CD4-positive, alpha-beta T cell (primary cell): ENCODE measurements around the gene PLA2G2A. TPM values are rescaled to one million over a fixed set of nuclear protein-coding genes. Genes with fewer than 3 reads are reported as not detected.

Experiments
- ATAC-seq: fragments of 200-7000 bp; cut with Tn5 transposase; one replicate; pipeline ENCODE4 v1.10.0; 2022; ENCODE audit warnings: mild to moderate bottlenecking; ENCODE audit not compliant: poor library complexity
- CTCF ChIA-PET: fragments of 350-600 bp; sonication (Branson Sonifier 250); formaldehyde crosslinking; loops from one replicate; lab custom pipeline; 2021; ENCODE audit warnings: antibody characterized with exemption, inconsistent platforms; lab: Charles Lee
- POLR2A ChIA-PET: fragments of 350-600 bp; sonication (Branson Sonifier 250); formaldehyde crosslinking; loops from one replicate; lab custom pipeline; 2021; ENCODE audit warnings: antibody characterized with exemption, inconsistent platforms; lab: Charles Lee
- DNase-seq, 14 experiments: peaks; one replicate each; pipeline ENCODE4 v3.0.0-alpha.2; 2013 to 2020; ENCODE audit warnings: mixed read lengths in 2 of 14
- H3K27ac ChIP-seq, 2 donors: one replicate each; pipeline versions ENCODE4 v1.5.1 to v1.7.0; 2013; ENCODE audit warnings: low read length in 2 of 2, low read depth in 1 of 2, mild to moderate bottlenecking in 1 of 2
- H3K27me3 ChIP-seq, 2 experiments: 1 replicate in 1 of 2; 2 replicates in 1 of 2; pipeline versions ENCODE4 v1.6.1 to v1.7.0; 2013; ENCODE audit warnings: low read length in 2 of 2, control low read depth in 1 of 2, mild to moderate bottlenecking in 1 of 2, moderate library complexity in 1 of 2; ENCODE audit not compliant: insufficient read depth in 2 of 2, control insufficient read depth in 1 of 2
- H3K36me3 ChIP-seq: one replicate; pipeline ENCODE4 v1.6.1; 2013; ENCODE audit warnings: low read length, control low read depth; ENCODE audit not compliant: insufficient read depth
- H3K4me1 ChIP-seq: one replicate; pipeline ENCODE4 v1.6.1; 2013; ENCODE audit warnings: low read length, control low read depth; ENCODE audit not compliant: insufficient read depth
- H3K4me3 ChIP-seq: one replicate; pipeline ENCODE4 v1.5.1; 2013; ENCODE audit warnings: mild to moderate bottlenecking, low read length, moderate library complexity
- H3K9me3 ChIP-seq, 2 experiments: 1 replicate in 1 of 2; 2 replicates in 1 of 2; pipeline versions ENCODE4 v1.6.1 to v1.7.0; 2013; ENCODE audit warnings: low read length in 2 of 2, mild to moderate bottlenecking in 2 of 2, control low read depth in 1 of 2, moderate library complexity in 1 of 2; ENCODE audit not compliant: control insufficient read depth in 1 of 2, insufficient read depth in 1 of 2
- H3K27ac Mint-ChIP-seq: one replicate; pipeline ENCODE4 v1.8.0; 2020; ENCODE audit warnings: mixed read lengths
- H3K27me3 Mint-ChIP-seq: one replicate; pipeline ENCODE4 v1.8.0; 2021; ENCODE audit warnings: mixed read lengths
- H3K36me3 Mint-ChIP-seq: one replicate; pipeline ENCODE4 v1.8.0; 2021; ENCODE audit warnings: low read depth, mixed read lengths
- H3K4me1 Mint-ChIP-seq: one replicate; pipeline ENCODE4 v1.8.0; 2021; ENCODE audit warnings: low read depth, mixed read lengths
- H3K4me3 Mint-ChIP-seq: one replicate; pipeline ENCODE4 v1.8.0; 2020; ENCODE audit warnings: mild to moderate bottlenecking, mixed read lengths
- H3K9me3 Mint-ChIP-seq: one replicate; pipeline ENCODE4 v1.8.0; 2020; ENCODE audit warnings: mixed read lengths
- intact Hi-C, 2 experiments: fragments of 100-400 bp; cut with DNase I in 1 of 2; cut with micrococcal nuclease in 1 of 2; formaldehyde crosslinking; loops; one replicate each; pipeline versions ENCODE4 v1.15.1 to v1.9.0; 2023 to 2025; cut with DNase I, micrococcal nuclease
- total RNA-seq, 174 experiments: library from RNA in 2 of 174; stranded (reverse) in 2 of 174; gene quantifications; one replicate each; pipeline ENCODE4 v1.2.3 and lab custom pipeline; 2021 to 2026
- TF ChIP-seq, protein P1 (sequence below): fragments of 200-600 bp; IDR thresholded peaks from one replicate; pipeline ENCODE4 v1.8.0; 2022; ENCODE audit warnings: antibody characterized with exemption, mild to moderate bottlenecking

Gene PLA2G2A
- total RNA-seq, 2 experiments from 2014 or later, result not detected

DNA sequence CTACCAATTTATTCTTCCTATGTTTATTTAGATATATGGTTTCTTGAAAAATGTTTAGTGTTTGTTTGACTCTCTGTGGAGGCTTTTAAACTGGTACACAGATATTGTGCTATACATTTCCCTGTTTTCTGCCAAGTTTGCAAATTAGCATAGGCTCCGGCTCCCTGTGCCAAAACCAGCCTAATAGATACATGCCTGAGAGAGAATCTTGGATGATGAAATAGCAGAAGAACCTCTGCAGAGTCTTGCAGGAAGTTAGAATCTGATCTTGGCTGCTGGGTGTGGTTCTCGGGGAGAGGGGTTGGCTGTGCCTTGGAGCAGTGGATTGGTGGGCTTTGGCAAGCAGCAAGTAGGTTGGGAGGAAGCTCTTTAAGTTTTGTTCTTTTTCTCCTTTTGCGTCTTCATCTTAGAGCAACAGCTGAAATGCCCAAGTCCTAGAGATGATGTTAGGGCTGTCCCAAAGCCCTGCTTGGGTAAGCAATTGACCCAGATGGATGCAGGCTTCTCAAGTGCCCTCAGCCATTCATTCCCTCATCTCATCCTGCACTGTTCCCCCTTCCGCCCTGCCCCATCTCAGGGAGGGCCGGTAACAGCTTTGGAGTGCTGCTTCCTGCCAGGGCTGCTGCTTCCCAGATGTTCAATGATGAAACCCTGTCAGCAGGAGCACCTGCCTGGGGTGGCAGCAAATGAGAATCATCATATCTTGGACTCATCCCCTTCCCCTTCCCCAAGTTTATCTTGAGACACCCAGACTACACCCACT lies 9.3 kb downstream of the PLA2G2A start:
- intact Hi-C loops, result loop anchor here in 1 of 2 experiments (10.0 kb wide), 1 partner anchor 225 kb away; no protein-coding TSS in a partner anchor
- Histone ChIP-seq H3K4me1 (no peaks in the 10 kb centered on the region), H3K27ac (no peak overlapping the region), H3K27me3 (peaks cover 3 to 4% of the 10 kb centered on the region in 2 experiments), H3K4me3 (no peak overlapping the region), H3K9me3 (no peaks in the 10 kb centered on the region), H3K36me3 (no peaks in the 10 kb centered on the region)
- TF ChIP-seq, protein P1, sequence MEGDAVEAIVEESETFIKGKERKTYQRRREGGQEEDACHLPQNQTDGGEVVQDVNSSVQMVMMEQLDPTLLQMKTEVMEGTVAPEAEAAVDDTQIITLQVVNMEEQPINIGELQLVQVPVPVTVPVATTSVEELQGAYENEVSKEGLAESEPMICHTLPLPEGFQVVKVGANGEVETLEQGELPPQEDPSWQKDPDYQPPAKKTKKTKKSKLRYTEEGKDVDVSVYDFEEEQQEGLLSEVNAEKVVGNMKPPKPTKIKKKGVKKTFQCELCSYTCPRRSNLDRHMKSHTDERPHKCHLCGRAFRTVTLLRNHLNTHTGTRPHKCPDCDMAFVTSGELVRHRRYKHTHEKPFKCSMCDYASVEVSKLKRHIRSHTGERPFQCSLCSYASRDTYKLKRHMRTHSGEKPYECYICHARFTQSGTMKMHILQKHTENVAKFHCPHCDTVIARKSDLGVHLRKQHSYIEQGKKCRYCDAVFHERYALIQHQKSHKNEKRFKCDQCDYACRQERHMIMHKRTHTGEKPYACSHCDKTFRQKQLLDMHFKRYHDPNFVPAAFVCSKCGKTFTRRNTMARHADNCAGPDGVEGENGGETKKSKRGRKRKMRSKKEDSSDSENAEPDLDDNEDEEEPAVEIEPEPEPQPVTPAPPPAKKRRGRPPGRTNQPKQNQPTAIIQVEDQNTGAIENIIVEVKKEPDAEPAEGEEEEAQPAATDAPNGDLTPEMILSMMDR, result no peak
- ChIA-PET CTCF (no interaction called here), POLR2A (no interaction called here)
- H3K4me3 Mint-ChIP-seq, result no peak overlapping the region
- no peak for ATAC-seq
- H3K27me3 Mint-ChIP-seq, result peaks cover 48% of the 10 kb centered on the region
- H3K36me3 Mint-ChIP-seq, result no peaks in the 10 kb centered on the region
- DNase-seq, result no peak
- no peaks in the 10 kb centered on the region for H3K4me1 Mint-ChIP-seq
- no peak overlapping the region for H3K27ac Mint-ChIP-seq
- H3K9me3 Mint-ChIP-seq, result no peaks in the 10 kb centered on the region

DNA sequence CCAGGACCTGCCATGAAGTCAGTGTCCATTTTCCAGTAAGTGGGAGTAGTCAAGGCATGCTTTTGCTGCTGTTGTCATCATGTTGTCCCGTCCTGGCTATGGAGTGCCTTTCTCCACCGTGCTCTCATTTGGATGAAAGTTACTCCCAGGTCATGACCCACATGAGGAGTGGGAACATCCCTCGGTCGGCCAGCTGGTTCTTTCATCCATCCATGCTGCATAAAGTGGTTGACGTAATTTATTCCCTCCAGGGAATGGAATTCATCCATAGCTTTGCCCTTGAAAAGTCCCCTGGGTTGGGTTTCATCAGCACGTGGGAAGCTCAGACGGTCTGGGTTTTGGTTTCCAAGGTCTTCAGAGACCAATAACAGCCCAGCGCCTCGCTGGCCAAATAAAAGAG lies 11.6 kb downstream of the PLA2G2A start:
- CTCF ChIA-PET, result no interaction called here
- TF ChIP-seq, protein P1, result no peak
- ATAC-seq, result no peak

DNA sequence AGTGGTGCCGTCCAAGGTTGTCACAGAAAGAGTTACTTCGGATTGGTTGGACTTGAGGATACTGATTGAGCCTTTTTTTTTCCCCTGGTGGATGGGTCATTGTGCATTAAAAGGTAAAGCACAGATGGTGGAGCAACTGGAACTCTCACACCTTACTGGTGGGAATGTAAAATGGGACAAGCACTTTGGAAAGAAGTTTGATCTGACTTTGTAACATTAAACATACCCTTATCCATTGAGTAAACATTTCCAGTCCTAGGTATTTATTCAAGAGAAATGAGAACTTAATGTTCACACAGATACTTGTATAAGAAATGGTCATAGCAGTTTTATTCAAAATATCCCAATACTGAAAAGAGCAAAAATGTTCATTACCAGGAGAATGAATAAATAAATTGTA lies 14.9 kb downstream of the PLA2G2A start:
- POLR2A ChIA-PET, result no interaction called here
- Mint-ChIP-seq H3K9me3 (no peaks in the 10 kb centered on the region), H3K4me1 (no peaks in the 10 kb centered on the region), H3K4me3 (no peak overlapping the region), H3K27ac (no peak overlapping the region), H3K27me3 (peaks cover 63% of the 10 kb centered on the region), H3K36me3 (no peaks in the 10 kb centered on the region)
- CTCF ChIA-PET, result no interaction called here
- Histone ChIP-seq H3K27me3 (peaks cover 3 to 6% of the 10 kb centered on the region in 2 experiments), H3K9me3 (no peaks in the 10 kb centered on the region), H3K4me3 (no peak overlapping the region), H3K36me3 (no peaks in the 10 kb centered on the region), H3K27ac (no peak overlapping the region), H3K4me1 (no peaks in the 10 kb centered on the region)
- intact Hi-C loops, result loop anchor here in 1 of 2 experiments (5.0 kb wide), 1 partner anchor 47 kb away; no protein-coding TSS in a partner anchor
- ATAC-seq (no peak), DNase-seq (no peak)
- TF ChIP-seq, protein P1, result no peak

More for the DNA sequence above, 11.6 kb downstream of the PLA2G2A start:
- no peak overlapping the region for H3K4me3 Mint-ChIP-seq
- H3K9me3 Mint-ChIP-seq, result no peaks in the 10 kb centered on the region
- POLR2A ChIA-PET, result no interaction called here
- H3K27me3 ChIP-seq, result peaks cover 3 to 6% of the 10 kb centered on the region in 2 experiments
- no peak overlapping the region for H3K27ac ChIP-seq
- DNase-seq, result no peak
- H3K27me3 Mint-ChIP-seq, result peaks cover 56% of the 10 kb centered on the region
- no peaks in the 10 kb centered on the region for H3K4me1 ChIP-seq
- intact Hi-C loops, result no loop called here
- no peaks in the 10 kb centered on the region for H3K9me3 ChIP-seq
- H3K4me3 ChIP-seq, result no peak overlapping the region
- H3K36me3 Mint-ChIP-seq, result no peaks in the 10 kb centered on the region
- no peaks in the 10 kb centered on the region for H3K36me3 ChIP-seq
- H3K4me1 Mint-ChIP-seq, result no peaks in the 10 kb centered on the region
- H3K27ac Mint-ChIP-seq, result no peak overlapping the region
